Endothelial cell of umbilical vein (primary cell): ENCODE measurements around the gene CLEC16A. TPM values are rescaled to one million over a fixed set of nuclear protein-coding genes. Genes with fewer than 3 reads are reported as not detected.

ENCODE experiments used
- BruUV-seq: library from RNA; stranded (reverse); fragments of 400-500 nt; replicated peaks from 2 replicates; lab custom pipeline; 2021; lab: Mats Ljungman, UMichigan
- CTCF ChIA-PET: fragments of 300-600, 350-600 bp; sonication (Branson Sonifier 250); formaldehyde crosslinking; loops from one replicate; lab custom pipeline; 2021; ENCODE audit warnings: antibody characterized with exemption, inconsistent platforms; lab: Charles Lee
- POLR2A ChIA-PET: fragments of 300-600, 350-600 bp; sonication (Branson Sonifier 250); formaldehyde crosslinking; loops from one replicate; lab custom pipeline; 2021; ENCODE audit warnings: antibody characterized with exemption, inconsistent platforms; lab: Charles Lee
- DNase-seq: peaks from one replicate; pipeline ENCODE4 v3.0.0-alpha.2; 2011; ENCODE audit warnings: low read depth, low spot score
- FAIRE-seq: peaks from 2 replicates; lab custom pipeline; 2011; peaks lifted over from hg19 to GRCh38; lab: Jason Lieb, UNC
- H2AFZ ChIP-seq: 2 replicates; pipeline ENCODE4 v1.6.0; 2012; ENCODE audit warnings: low read depth, low read length, control low read depth, inconsistent platforms
- H3K27ac ChIP-seq: 2 replicates; pipeline ENCODE4 v1.5.1; 2011; ENCODE audit warnings: low read depth, mild to moderate bottlenecking, control low read depth, low read length, moderate library complexity; ENCODE audit not compliant: insufficient read depth
- H3K27me3 ChIP-seq, 2 experiments: 2 replicates each; pipeline versions ENCODE4 v1.6.0 to v1.6.1; 2011; ENCODE audit warnings: low read length in 2 of 2, mixed read lengths in 1 of 2; ENCODE audit not compliant: control insufficient read depth in 2 of 2, insufficient read depth in 2 of 2
- H3K36me3 ChIP-seq, 2 experiments: 2 replicates in 1 of 2; 3 replicates in 1 of 2; pipeline ENCODE4 v1.5.1; 2011; ENCODE audit warnings: low read length in 2 of 2, mild to moderate bottlenecking in 1 of 2, moderate library complexity in 1 of 2; ENCODE audit not compliant: control insufficient read depth in 2 of 2, insufficient read depth in 2 of 2; ENCODE audit errors: extremely low read depth in 1 of 2
- H3K4me1 ChIP-seq: 3 replicates; pipeline ENCODE4 v1.5.1; 2011; ENCODE audit warnings: mild to moderate bottlenecking, low read length; ENCODE audit not compliant: control insufficient read depth, insufficient read depth; ENCODE audit errors: extremely low read depth
- H3K4me2 ChIP-seq: 2 replicates; pipeline ENCODE4 v1.6.1; 2011; ENCODE audit warnings: low read length, control low read depth, mixed read lengths; ENCODE audit not compliant: insufficient read depth
- H3K4me3 ChIP-seq, 3 experiments: fragments of 200-600 bp in 1 of 3; sonication (generic), shearing (Covaris generic) in 1 of 3; replicated peaks in 1 of 3; 2 replicates each; pipeline ENCODE4 v1.5.1; 2011 to 2016; ENCODE audit warnings: control low read depth in 3 of 3, low read length in 3 of 3, mild to moderate bottlenecking in 2 of 3, inconsistent platforms in 1 of 3, low read depth in 1 of 3, moderate library complexity in 1 of 3; ENCODE audit not compliant: insufficient read depth in 1 of 3
- H3K79me2 ChIP-seq: 2 replicates; pipeline ENCODE4 v1.6.0; 2012; ENCODE audit warnings: low read length, inconsistent platforms; ENCODE audit not compliant: control insufficient read depth, insufficient read depth
- H3K9ac ChIP-seq: replicated peaks from 2 replicates; pipeline ENCODE3; 2011; ENCODE audit warnings: low read length, control low read depth; ENCODE audit not compliant: insufficient read depth; ENCODE audit errors: extremely low read depth
- H3K9me1 ChIP-seq: replicated peaks from 3 replicates; pipeline ENCODE4 v1.6.0; 2011; ENCODE audit warnings: mild to moderate bottlenecking, low read length; ENCODE audit not compliant: control insufficient read depth, insufficient read depth; ENCODE audit errors: extremely low read depth
- H3K9me3 ChIP-seq: replicated peaks from 2 replicates; pipeline ENCODE4 v1.5.1; 2012; ENCODE audit warnings: low read length, inconsistent platforms; ENCODE audit not compliant: control insufficient read depth, insufficient read depth
- H4K20me1 ChIP-seq: replicated peaks from 2 replicates; pipeline ENCODE3; 2011; ENCODE audit warnings: mild to moderate bottlenecking, low read length; ENCODE audit not compliant: control insufficient read depth, insufficient read depth; ENCODE audit errors: extremely low read depth
- CTCF ChIP-seq, 2 donors: IDR thresholded peaks; 1 replicate in 1 of 2; 2 replicates in 1 of 2; pipeline ENCODE4 v1.5.1; 2011; ENCODE audit warnings: low read length in 2 of 2, mild to moderate bottlenecking in 2 of 2, moderate library complexity in 2 of 2, control low read depth in 1 of 2, inconsistent platforms in 1 of 2, low read depth in 1 of 2; ENCODE audit not compliant: insufficient read depth in 1 of 2; ENCODE audit errors: extremely low read depth in 1 of 2
- EZH2 ChIP-seq: IDR thresholded peaks from 2 replicates; pipeline ENCODE4 v1.6.1; 2012; ENCODE audit warnings: borderline replicate concordance, low read depth, mild to moderate bottlenecking, moderate library complexity, low read length, inconsistent platforms; ENCODE audit not compliant: severe bottlenecking
- FOS ChIP-seq: IDR thresholded peaks from 2 replicates; pipeline ENCODE4 v1.6.1; 2011; ENCODE audit warnings: mild to moderate bottlenecking, low read length, moderate library complexity, borderline replicate concordance; ENCODE audit not compliant: insufficient read depth
- GATA2 ChIP-seq: IDR thresholded peaks from 2 replicates; pipeline ENCODE4 v1.7.0; 2011; ENCODE audit warnings: low read depth, mild to moderate bottlenecking, moderate library complexity, mixed read lengths, low read length; ENCODE audit not compliant: insufficient read length, insufficient read depth
- JUN ChIP-seq: IDR thresholded peaks from 2 replicates; pipeline ENCODE4 v1.6.1; 2011; ENCODE audit warnings: borderline replicate concordance, low read depth; ENCODE audit not compliant: insufficient read length, insufficient read depth
- MAX ChIP-seq: IDR thresholded peaks from 2 replicates; pipeline ENCODE4 v1.6.1; 2011; ENCODE audit not compliant: insufficient read depth, insufficient read length
- MYC ChIP-seq: IDR thresholded peaks from one replicate; pipeline ENCODE4 v1.6.1; 2011; ENCODE audit warnings: mild to moderate bottlenecking, low read depth, low read length
- POLR2A ChIP-seq: IDR thresholded peaks from 2 replicates; pipeline ENCODE4 v1.6.1; 2012; ENCODE audit warnings: low read depth, mild to moderate bottlenecking, control low read depth, low read length
- POLR2AphosphoS5 ChIP-seq: IDR thresholded peaks from 2 replicates; pipeline ENCODE4 v1.6.1; 2012; ENCODE audit warnings: low read depth, mild to moderate bottlenecking, control low read depth, low read length, moderate library complexity; ENCODE audit not compliant: insufficient read depth
- dilution Hi-C: fragments of 300-500 bp; cut with MboI; formaldehyde crosslinking; loops from one replicate; pipeline ENCODE4 v1.15.0; 2019; ENCODE audit warnings: low sequenced_read_pairs; ENCODE audit not compliant: extremely low pct_ligation_motif_present
- intact Hi-C: fragments of 100-400 bp; cut with micrococcal nuclease; formaldehyde crosslinking; loops from one replicate; pipeline ENCODE4 v1.10.0; 2022
- polyA plus RNA-seq, 4 experiments: library from polyadenylated mRNA; depleted of rRNA in 3 of 4; stranded (reverse) in 3 of 4; unstranded in 1 of 4; fragments of >200 nt; gene quantifications; 2 replicates each; pipeline versions ENCODE4 v1.2.1 to v1.2.3, GENCODE V29; 2011 to 2012; ENCODE audit warnings: missing spikeins in 1 of 4
- total RNA-seq: library from RNA; stranded (reverse); gene quantifications from 2 replicates; pipeline ENCODE4 v1.2.3, GENCODE V29; 2021

CLEC16A gene
- total and polyA plus RNA-seq, 2 donors (not counting 3 experiments of a cell fraction or from before 2014, with no cell fraction given) = 11.4 to 23.3 TPM

- TF ChIP-seq EZH2 (no peak), POLR2A (no peak), MAX (no peak), JUN (no peak), CTCF (IDR thresholded peaks at IDR 0.05; ENCODE audit: extremely low read depth in 1 of 2, insufficient read depth in 1 of 2, low read depth in 1 of 2, low read length in 2 of 2) (no peak), GATA2 (no peak), POLR2AphosphoS5 (no peak), FOS (no peak), MYC (no peak)
- Histone ChIP-seq H3K4me2 (no peak overlapping the region), H2AFZ (no peak overlapping the region), H4K20me1 (no peaks in the 10 kb centered on the region), H3K27ac (no peak overlapping the region), H3K4me1 (peaks cover 12% of the 10 kb centered on the region), H3K9ac (no peak overlapping the region), H3K27me3 (no peaks in the 10 kb centered on the region), H3K9me3 (no peaks in the 10 kb centered on the region), H3K79me2 (no peaks in the 10 kb centered on the region), H3K9me1 (no peaks in the 10 kb centered on the region), H3K4me3 (no peak overlapping the region), H3K36me3 (peaks cover 0 to 8% of the 10 kb centered on the region in 2 experiments)
- no TSS peak for BruUV-seq
- POLR2A ChIA-PET = no interaction called here
- DNase-seq = no peak
- CTCF ChIA-PET = no interaction called here
- no peak for FAIRE-seq
- intact Hi-C loops (no loop called here), dilution Hi-C loops (no loop called here)
These were observed 182.2 kb downstream of the CLEC16A start for GRCh38 chr16:11126399-11127054.
